IMR-90 (cell line): Measurements from ENCODE around the gene CDRT4. TPM values are rescaled to one million over a fixed set of nuclear protein-coding genes. Genes with fewer than 3 reads are reported as not detected.

ENCODE experiments used
- ATAC-seq: fragments of 200-7000 bp; cut with Tn5 transposase; 2 replicates; pipeline ENCODE4 v1.9.1; 2020; ENCODE audit warnings: low read depth, mild to moderate bottlenecking, moderate library complexity
- BruUV-seq: library from RNA; stranded (reverse); fragments of 400-500 nt; replicated peaks from 2 replicates; lab custom pipeline; 2021; lab: Mats Ljungman, UMichigan
- CTCF ChIA-PET: fragments of 300-600 bp; formaldehyde crosslinking; extraction: SDS; loops from one replicate; lab custom pipeline; 2021; ENCODE audit warnings: antibody characterized with exemption; lab: Yijun Ruan, JAX
- POLR2A ChIA-PET: fragments of 300-600 bp; sonication (Branson Sonifier 250); formaldehyde crosslinking; loops from one replicate; lab custom pipeline; 2022; ENCODE audit warnings: antibody characterized with exemption; ENCODE audit not compliant: unreplicated experiment; lab: Charles Lee
- DNase-seq: peaks from one replicate; pipeline ENCODE4 v3.0.0; 2013
- H2AFZ ChIP-seq: replicated peaks from 2 replicates; pipeline ENCODE3; 2013; ENCODE audit warnings: low read length, mild to moderate bottlenecking; ENCODE audit not compliant: poor library complexity
- H2AK5ac ChIP-seq: 2 replicates; pipeline ENCODE4 v1.6.1; 2013; ENCODE audit warnings: low read depth, low read length, inconsistent platforms
- H2AK9ac ChIP-seq: replicated peaks from 2 replicates; pipeline ENCODE3; 2013; ENCODE audit warnings: mild to moderate bottlenecking, low read depth, low read length, moderate library complexity; ENCODE audit not compliant: poor library complexity
- H2BK120ac ChIP-seq: 2 replicates; pipeline ENCODE4 v1.6.1; 2013; ENCODE audit warnings: low read depth, low read length, inconsistent platforms
- H2BK15ac ChIP-seq: 3 replicates; pipeline ENCODE4 v1.6.1; 2013; ENCODE audit warnings: low read depth, low read length, inconsistent platforms
- H2BK20ac ChIP-seq: 2 replicates; pipeline ENCODE4 v1.6.1; 2013; ENCODE audit warnings: low read depth, mild to moderate bottlenecking, inconsistent platforms, low read length, moderate library complexity
- H2BK5ac ChIP-seq: 2 replicates; pipeline ENCODE4 v1.6.1; 2013; ENCODE audit warnings: mild to moderate bottlenecking, low read depth, low read length, inconsistent platforms; ENCODE audit not compliant: poor library complexity, severe bottlenecking
- H3K14ac ChIP-seq: replicated peaks from 2 replicates; pipeline ENCODE4 v1.6.1; 2013; ENCODE audit warnings: low read depth, low read length, inconsistent platforms
- H3K18ac ChIP-seq: 2 replicates; pipeline ENCODE4 v1.6.1; 2013; ENCODE audit warnings: low read depth, low read length, control low read depth
- H3K23ac ChIP-seq: 2 replicates; pipeline ENCODE4 v1.6.1; 2013; ENCODE audit warnings: low read depth, low read length, inconsistent platforms
- H3K27ac ChIP-seq: 2 replicates; pipeline ENCODE4 v1.5.1; 2013; ENCODE audit warnings: mild to moderate bottlenecking, control low read depth, low read length; ENCODE audit not compliant: insufficient read depth
- H3K27me3 ChIP-seq: 2 replicates; pipeline ENCODE4 v1.6.1; 2013; ENCODE audit warnings: low read length; ENCODE audit not compliant: control insufficient read depth, insufficient read depth
- H3K36me3 ChIP-seq: 2 replicates; pipeline ENCODE4 v1.6.1; 2013; ENCODE audit warnings: low read length, mixed read lengths; ENCODE audit not compliant: control insufficient read depth, insufficient read depth
- H3K4ac ChIP-seq: 2 replicates; pipeline ENCODE4 v1.6.1; 2013; ENCODE audit warnings: low read depth, low read length, inconsistent platforms
- H3K4me1 ChIP-seq: 2 replicates; pipeline ENCODE4 v1.6.1; 2013; ENCODE audit warnings: low read length, mixed read lengths; ENCODE audit not compliant: control insufficient read depth, insufficient read depth
- H3K4me2 ChIP-seq: 2 replicates; pipeline ENCODE4 v1.6.1; 2013; ENCODE audit warnings: low read depth, mild to moderate bottlenecking, control low read depth, low read length, moderate library complexity
- H3K4me3 ChIP-seq: 2 replicates; pipeline ENCODE4 v1.5.1; 2013; ENCODE audit warnings: low read depth, mild to moderate bottlenecking, control low read depth, low read length, moderate library complexity; ENCODE audit not compliant: insufficient read depth
- H3K56ac ChIP-seq: 2 replicates; pipeline ENCODE4 v1.6.1; 2013; ENCODE audit warnings: low read length, inconsistent platforms; ENCODE audit not compliant: insufficient read depth; ENCODE audit errors: extremely low read depth
- H3K79me1 ChIP-seq, 2 experiments: 2 replicates each; pipeline ENCODE4 v1.6.1; 2013; ENCODE audit warnings: low read length in 2 of 2, inconsistent platforms in 1 of 2, low read depth in 1 of 2
- H3K9ac ChIP-seq: 2 replicates; pipeline ENCODE4 v1.6.1; 2013; ENCODE audit warnings: low read depth, low read length, control low read depth
- H3K9me1 ChIP-seq: 2 replicates; pipeline ENCODE4 v1.6.1; 2013; ENCODE audit warnings: low read length, inconsistent platforms; ENCODE audit not compliant: insufficient read depth
- H3K9me3 ChIP-seq: 2 replicates; pipeline ENCODE4 v1.6.1; 2013; ENCODE audit warnings: low read length; ENCODE audit not compliant: control insufficient read depth, insufficient read depth
- H4K20me1 ChIP-seq: 2 replicates; pipeline ENCODE4 v1.6.1; 2013; ENCODE audit warnings: low read length, inconsistent platforms; ENCODE audit not compliant: insufficient read depth
- H4K5ac ChIP-seq: 2 replicates; pipeline ENCODE4 v1.6.1; 2013; ENCODE audit warnings: mild to moderate bottlenecking, low read depth, low read length, control low read depth
- H4K8ac ChIP-seq, 2 experiments: 2 replicates each; pipeline ENCODE4 v1.6.1; 2013; ENCODE audit warnings: low read depth in 2 of 2, low read length in 2 of 2, control low read depth in 1 of 2, inconsistent platforms in 1 of 2
- H4K91ac ChIP-seq: 2 replicates; pipeline ENCODE4 v1.6.1; 2013; ENCODE audit warnings: low read depth, low read length, inconsistent platforms; ENCODE audit not compliant: insufficient read depth
- CEBPB ChIP-seq: IDR thresholded peaks from 2 replicates; pipeline ENCODE4 v1.6.1; 2012; ENCODE audit warnings: low read depth, low read length, improper control_type of control experiment
- MAZ ChIP-seq: IDR thresholded peaks from 2 replicates; pipeline ENCODE4 v1.6.1; 2012; ENCODE audit warnings: low read depth, mild to moderate bottlenecking, low read length, improper control_type of control experiment, moderate library complexity, borderline replicate concordance
- POLR2A ChIP-seq: IDR thresholded peaks from 2 replicates; pipeline ENCODE4 v1.6.1; 2012; ENCODE audit warnings: mild to moderate bottlenecking, low read depth, low read length
- RCOR1 ChIP-seq: IDR thresholded peaks from 2 replicates; pipeline ENCODE4 v1.6.1; 2012; ENCODE audit warnings: mild to moderate bottlenecking, low read length, improper control_type of control experiment; ENCODE audit not compliant: insufficient replicate concordance
- RFX5 ChIP-seq: IDR thresholded peaks from 2 replicates; pipeline ENCODE4 v1.8.0; 2012; ENCODE audit warnings: low read depth, mild to moderate bottlenecking, low read length, moderate library complexity
- SMC3 ChIP-seq: fragments of 150-350 bp; IDR thresholded peaks from 2 replicates; pipeline ENCODE4 v1.6.1; 2016; ENCODE audit warnings: low read depth, mild to moderate bottlenecking, antibody characterized with exemption, low read length, moderate library complexity
- USF2 ChIP-seq: fragments of 150-350 bp; IDR thresholded peaks from 2 replicates; pipeline ENCODE4 v1.6.1; 2017; ENCODE audit warnings: mild to moderate bottlenecking, antibody characterized with exemption, low read length, low read depth
- WGBS, 2 experiments: methylation state at CpG; one replicate each; pipeline versions ENCODE4 v1.1.5 to v1.1.7; 2013; ENCODE audit warnings: missing lambda C conversion rate in 2 of 2; ENCODE audit not compliant: insufficient read length in 1 of 2; ENCODE audit errors: extremely low coverage in 2 of 2; 5-methylcytosine and 5-hydroxymethylcytosine counted together
- dilution Hi-C: fragments of 300-500 bp; cut with HindIII; formaldehyde crosslinking; loops from one replicate; pipeline ENCODE4 v1.14.3; 2018; ENCODE audit warnings: low sequenced_read_pairs; ENCODE audit not compliant: unreplicated experiment
- in situ Hi-C: fragments of 300-500 bp; cut with MboI; formaldehyde crosslinking; loops from 3 replicates; pipeline ENCODE4 v1.14.3; 2019; ENCODE audit warnings: low sequenced_read_pairs, inconsistent platforms, mixed read lengths
- intact Hi-C: fragments of 100-400 bp; cut with micrococcal nuclease; formaldehyde crosslinking; loops from 2 replicates; pipeline ENCODE4 v1.10.0; 2022
- polyA plus RNA-seq, 3 experiments: library from polyadenylated mRNA; depleted of rRNA; stranded (reverse); fragments of >200 nt; gene quantifications; 2 replicates each; pipeline ENCODE4 v1.2.3, GENCODE V29; 2012; ENCODE audit warnings: low replicate concordance in 1 of 3
- total RNA-seq: library from RNA; depleted of rRNA; stranded (reverse); fragments of >200 nt; gene quantifications from 2 replicates; pipeline ENCODE4 v1.2.3, GENCODE V29; 2012

CDRT4 gene
- total and polyA plus RNA-seq, 2 of the 4 experiments (the other 2 are of a cell fraction) = 0.90 to 3.7 TPM

GRCh38 chr17:15513856-15514459, 46.5 kb upstream of the CDRT4 start:
- Histone ChIP-seq H4K8ac (peak overlapping the region in 1 of 2 experiments; percentile 10; a peak in 1 of 4 replicates), H3K4ac (peak overlapping the region; percentile 30; the same call in 1 of the 2 replicates), H2BK5ac (peak overlapping the region; percentile 4), H2BK120ac (peak overlapping the region; percentile 13; the same call in 1 of the 2 replicates), H3K23ac (0 out of 2 replicates have a peak overlapping the region, but pooled peaks have one; percentile 3), H2BK15ac (no peak overlapping the region; the same call in 2 of the 3 replicates), H3K9me3 (peaks cover 8% of the 10 kb centered on the region; the same call in 1 of the 2 replicates), H3K14ac (peak overlapping the region; percentile 14; the same call in 1 of the 2 replicates), H3K27me3 (no peaks in the 10 kb centered on the region), H3K9me1 (peaks cover 20% of the 10 kb centered on the region), H4K20me1 (no peaks in the 10 kb centered on the region), H3K79me1 (peaks cover 24 to 49% of the 10 kb centered on the region in 2 experiments), H2AK9ac (peak overlapping the region; percentile 43), H3K4me1 (peaks cover 21% of the 10 kb centered on the region), H4K91ac (no peak overlapping the region), H3K18ac (peak overlapping the region; percentile 49; the same call in 1 of the 2 replicates), H2BK20ac (peak overlapping the region; percentile 6; the same call in 1 of the 2 replicates), H2AK5ac (peak overlapping the region; percentile 2; the same call in 1 of the 2 replicates), H3K9ac (no peak overlapping the region), H3K4me3 (no peak overlapping the region), H4K5ac (peak overlapping the region; percentile 22; the same call in 1 of the 2 replicates), H3K56ac (no peak overlapping the region), H3K4me2 (peak overlapping the region; percentile 12), H3K27ac (no peak overlapping the region), H2AFZ (no peak overlapping the region), H3K36me3 (peaks cover 17% of the 10 kb centered on the region)
- ATAC-seq = peak; percentile 25; the same call in 1 of the 2 replicates
- no peak for TF ChIP-seq RCOR1
- TF ChIP-seq SMC3 = no peak
- no peak for TF ChIP-seq POLR2A
- TF ChIP-seq RFX5 = no peak
- TF ChIP-seq MAZ = no peak
- TF ChIP-seq CEBPB = no peak
- TF ChIP-seq USF2 = no peak
- dilution Hi-C loops = no loop called here
- intact Hi-C loops = no loop called here
- 20% methylated on average over 2 of the region's 9 CpGs; no CpG with 5 or more reads in 1 of the 2 experiments for WGBS, 2 experiments
- BruUV-seq = no TSS peak
- in situ Hi-C loops = no loop called here
- CTCF ChIA-PET = interaction anchor here (1.9 kb wide), 1 partner anchor 11 kb away, joined by 9 read pairs; no protein-coding TSS in a partner anchor
- DNase-seq = peak; percentile 24
- POLR2A ChIA-PET = no interaction called here
